BJ (cell line): ENCODE measurements around the gene SDHAF3. TPM values are rescaled to one million over a fixed set of nuclear protein-coding genes. Genes with fewer than 3 reads are reported as not detected.
"Not testable (repeated sequence)": the region's sequence is repeated elsewhere in the genome, so short reads cannot be mapped to it uniquely, and the experiment has no call there.

ENCODE experiments used
- CTCF ChIA-PET: fragments of 350-600 bp; formaldehyde crosslinking; extraction: SDS; loops from one replicate; lab custom pipeline; 2021; ENCODE audit warnings: antibody characterized with exemption, inconsistent platforms; lab: Yijun Ruan, JAX
- POLR2A ChIA-PET: fragments of 300-600 bp; sonication (Branson Sonifier 250); formaldehyde crosslinking; extraction: SDS; loops from one replicate; lab custom pipeline; 2021; ENCODE audit warnings: antibody characterized with exemption; lab: Charles Lee
- DNase-seq: peaks from one replicate; pipeline ENCODE4 v3.0.0-alpha.2; 2011; ENCODE audit warnings: low read depth
- H3K27me3 ChIP-seq: 2 replicates; pipeline ENCODE4 v1.6.0; 2011; ENCODE audit warnings: low read length; ENCODE audit not compliant: control insufficient read depth, insufficient read depth
- H3K36me3 ChIP-seq: 2 replicates; pipeline ENCODE4 v1.5.1; 2011; ENCODE audit warnings: low read length; ENCODE audit not compliant: control insufficient read depth, insufficient read depth
- H3K4me3 ChIP-seq: 2 replicates; pipeline ENCODE4 v1.5.1; 2011; ENCODE audit warnings: low read depth, mild to moderate bottlenecking, control low read depth, low read length
- polyA plus RNA-seq: library from polyadenylated mRNA; depleted of rRNA; stranded (reverse); fragments of >200 nt; gene quantifications from 2 replicates; pipeline ENCODE4 v1.2.3, GENCODE V29; 2011
- TF ChIP-seq, protein P1 (sequence below): IDR thresholded peaks from 2 replicates; pipeline ENCODE4 v1.5.1; 2011; ENCODE audit warnings: low read depth, mild to moderate bottlenecking, control low read depth, inconsistent platforms, low read length, moderate library complexity; ENCODE audit not compliant: insufficient read depth

Gene SDHAF3
- polyA plus RNA-seq, 1 experiment, result 3.9 TPM

DNA sequence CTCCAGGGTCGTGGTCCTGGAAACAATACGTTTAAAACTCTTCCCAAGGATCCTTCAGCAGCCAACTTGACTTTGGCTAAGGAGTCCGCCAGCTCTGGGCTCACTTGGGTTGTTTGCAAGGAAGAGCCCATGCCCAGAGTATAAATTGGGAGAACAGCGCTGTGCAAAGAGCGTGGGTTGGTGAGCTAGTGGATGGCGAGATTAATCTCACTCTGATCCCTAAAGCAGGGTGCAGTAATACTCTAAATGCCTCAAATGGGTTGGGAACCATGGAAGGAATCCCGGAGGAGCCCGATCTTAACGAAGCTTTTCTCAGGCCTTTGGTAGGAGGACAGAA lies 495 bp upstream of the SDHAF3 start:
- no peaks in the 10 kb centered on the region for H3K36me3 ChIP-seq
- no peak for DNase-seq
- POLR2A ChIA-PET, result no interaction called here
- H3K4me3 ChIP-seq, result peak overlapping the region; percentile 35
- TF ChIP-seq, protein P1, sequence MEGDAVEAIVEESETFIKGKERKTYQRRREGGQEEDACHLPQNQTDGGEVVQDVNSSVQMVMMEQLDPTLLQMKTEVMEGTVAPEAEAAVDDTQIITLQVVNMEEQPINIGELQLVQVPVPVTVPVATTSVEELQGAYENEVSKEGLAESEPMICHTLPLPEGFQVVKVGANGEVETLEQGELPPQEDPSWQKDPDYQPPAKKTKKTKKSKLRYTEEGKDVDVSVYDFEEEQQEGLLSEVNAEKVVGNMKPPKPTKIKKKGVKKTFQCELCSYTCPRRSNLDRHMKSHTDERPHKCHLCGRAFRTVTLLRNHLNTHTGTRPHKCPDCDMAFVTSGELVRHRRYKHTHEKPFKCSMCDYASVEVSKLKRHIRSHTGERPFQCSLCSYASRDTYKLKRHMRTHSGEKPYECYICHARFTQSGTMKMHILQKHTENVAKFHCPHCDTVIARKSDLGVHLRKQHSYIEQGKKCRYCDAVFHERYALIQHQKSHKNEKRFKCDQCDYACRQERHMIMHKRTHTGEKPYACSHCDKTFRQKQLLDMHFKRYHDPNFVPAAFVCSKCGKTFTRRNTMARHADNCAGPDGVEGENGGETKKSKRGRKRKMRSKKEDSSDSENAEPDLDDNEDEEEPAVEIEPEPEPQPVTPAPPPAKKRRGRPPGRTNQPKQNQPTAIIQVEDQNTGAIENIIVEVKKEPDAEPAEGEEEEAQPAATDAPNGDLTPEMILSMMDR, result no peak
- CTCF ChIA-PET, result interaction anchor here (0.7 to 4.9 kb wide), 6 partner anchors 12 to 730 kb away, joined by 3 to 20 read pairs (median 4); no protein-coding TSS in a partner anchor
- H3K27me3 ChIP-seq, result no peaks in the 10 kb centered on the region

DNA sequence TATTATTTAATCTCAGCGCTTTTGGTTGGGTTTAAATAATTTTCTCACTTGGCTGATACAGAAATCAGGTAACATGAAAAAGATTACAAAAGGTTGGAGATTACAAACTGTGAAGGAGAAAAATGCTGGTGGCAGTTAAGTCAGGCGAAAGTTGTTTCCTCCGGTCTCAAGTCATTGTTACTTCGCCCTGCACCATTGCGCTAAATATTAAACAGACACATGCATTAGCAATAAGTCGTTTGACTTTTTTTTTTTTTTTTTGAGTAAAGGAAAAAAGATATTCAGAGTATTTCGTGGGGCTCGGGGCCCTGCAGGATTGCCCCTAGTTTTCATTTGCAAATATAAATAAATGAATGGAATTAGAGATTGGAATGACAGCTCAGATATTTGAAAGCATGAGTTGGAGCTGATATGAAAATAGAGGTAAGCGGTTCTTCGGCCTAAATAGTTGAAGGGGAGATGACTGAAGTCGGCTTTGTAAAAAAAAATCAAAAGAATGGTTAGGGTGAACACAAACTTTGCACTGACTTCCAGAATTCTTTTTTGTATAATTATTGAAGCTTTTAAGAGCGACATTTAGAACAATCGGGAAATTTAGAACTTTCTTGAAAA lies 914 bp downstream of the SDHAF3 start:
- peak overlapping the region; percentile 71 for H3K4me3 ChIP-seq
- DNase-seq, result no peak
- CTCF ChIA-PET, result interaction anchor here (4.9 kb wide), 1 partner anchor 13 kb away, joined by 20 read pairs; no protein-coding TSS in a partner anchor
- H3K36me3 ChIP-seq, result no peaks in the 10 kb centered on the region
- H3K27me3 ChIP-seq, result no peaks in the 10 kb centered on the region
- TF ChIP-seq, protein P1, result no peak
- POLR2A ChIA-PET, result interaction anchor here (1.2 kb wide), 1 partner anchor 1499 kb away, joined by 3 read pairs; the partner anchor contains the start of gene NPTX2

DNA sequence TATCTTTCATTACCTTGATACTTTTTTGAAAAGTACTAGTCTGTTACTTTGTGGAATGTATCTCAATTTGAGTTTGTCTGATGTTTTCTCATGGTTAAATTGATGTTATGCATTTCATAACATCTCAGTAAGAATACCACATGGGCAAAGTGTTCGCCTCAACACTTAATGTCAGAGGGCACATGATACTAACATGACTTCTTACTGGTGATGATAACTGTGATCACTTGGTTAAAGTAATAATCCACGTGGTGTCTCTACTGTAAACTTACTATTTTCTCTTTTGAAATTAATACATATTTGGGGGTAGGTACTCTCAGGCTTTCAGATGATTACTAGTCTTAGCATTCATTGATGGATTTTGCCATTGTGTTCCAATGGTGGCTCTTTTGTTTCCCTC lies 2.2 kb downstream of the SDHAF3 start:
- DNase-seq, result no peak
- TF ChIP-seq, protein P1, result no peak
- POLR2A ChIA-PET, result interaction anchor here (1.2 kb wide), 1 partner anchor 1497 kb away, joined by 3 read pairs; the partner anchor contains the start of gene NPTX2
- no peaks in the 10 kb centered on the region for H3K36me3 ChIP-seq
- CTCF ChIA-PET, result interaction anchor here (1.0 kb wide), 1 partner anchor 16 kb away, joined by 4 read pairs; no protein-coding TSS in a partner anchor
- no peaks in the 10 kb centered on the region for H3K27me3 ChIP-seq
- H3K4me3 ChIP-seq, result no peak overlapping the region

- no peaks in the 10 kb centered on the region for H3K36me3 ChIP-seq
- no peaks in the 10 kb centered on the region for H3K27me3 ChIP-seq
- POLR2A ChIA-PET, result interaction anchor here (0.6 kb wide), 1 partner anchor 1209 kb away, joined by 3 read pairs; no protein-coding TSS in a partner anchor
- TF ChIP-seq, protein P1, result no peak
- DNase-seq, result no peak
- H3K4me3 ChIP-seq, result no peak overlapping the region
- CTCF ChIA-PET, result no interaction called here
These were observed 3.4 kb downstream of the SDHAF3 start for GRCh38 chr7:97120713-97121457.

- H3K36me3 ChIP-seq, DNase-seq, H3K4me3 ChIP-seq, POLR2A ChIA-PET, H3K27me3 ChIP-seq: not testable (repeated sequence)
- CTCF ChIA-PET, result interaction anchor here (1.0 kb wide), 1 partner anchor 10 kb away, joined by 3 read pairs; no protein-coding TSS in a partner anchor
These were observed 5.6 kb downstream of the SDHAF3 start for GRCh38 chr7:97123115-97123514.
